Measurements from ENCODE around the gene RAB31. TPM values are rescaled to one million over a fixed set of nuclear protein-coding genes. Genes with fewer than 3 reads are reported as not detected.

RAB31 gene
- total RNA-seq, 1 experiment from 2014 or later, result 9.5 TPM

DNA sequence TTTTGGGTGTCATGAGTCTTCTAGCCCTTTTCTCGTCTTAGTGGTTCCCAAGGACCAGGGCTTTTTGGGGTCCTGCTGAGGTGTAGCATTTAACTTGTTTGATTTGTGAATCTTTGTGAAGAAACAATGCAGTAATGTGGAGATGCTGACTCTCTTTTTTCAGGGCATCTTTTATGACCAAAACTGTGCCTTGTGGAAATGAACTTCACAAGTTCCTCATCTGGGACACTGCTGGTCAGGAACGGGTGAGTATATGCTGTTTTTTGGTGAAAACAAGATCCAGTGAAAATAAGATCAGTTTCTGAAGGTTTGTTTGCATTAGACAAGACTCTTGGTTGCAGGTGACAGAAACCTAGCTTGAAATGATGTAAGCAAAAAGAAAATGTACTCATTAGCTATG, 83.9 kb downstream of the RAB31 start:
- Mint-ChIP-seq H3K9me3 (ENCODE audit: unreplicated experiment) (no peaks in the 10 kb centered on the region), H3K27ac (ENCODE audit: unreplicated experiment) (no peak overlapping the region), H3K4me1 (ENCODE audit: low read depth, unreplicated experiment) (peaks cover 3% of the 10 kb centered on the region), H3K27me3 (ENCODE audit: insufficient read depth, unreplicated experiment) (no peaks in the 10 kb centered on the region), H3K4me3 (ENCODE audit: unreplicated experiment) (no peak overlapping the region), H3K36me3 (ENCODE audit: insufficient read depth, unreplicated experiment) (no peaks in the 10 kb centered on the region)
- H3K4me3 ChIP-seq (ENCODE audit: low read depth, low read length), result no peak overlapping the region
- H3K9me3 ChIP-seq, result no peaks in the 10 kb centered on the region
- ChIA-PET CTCF (no interaction called here), POLR2A (no interaction called here)
- H3K27me3 ChIP-seq (replicated peaks; ENCODE audit: control insufficient read depth, insufficient read depth, low read length), result no peaks in the 10 kb centered on the region
- no TSS peak for BruUV-seq (replicated peaks)
- no peaks in the 10 kb centered on the region for H3K36me3 ChIP-seq (ENCODE audit: control insufficient read depth, insufficient read depth, low read length)
- no peak for DNase-seq
- intact Hi-C loops (cut with micrococcal nuclease; ENCODE audit: unreplicated experiment), result no loop called here
- TF ChIP-seq CTCF (IDR thresholded peaks at IDR 0.05; ENCODE audit: insufficient read depth in 1 of 2, low read depth in 1 of 2, low read length in 1 of 2, severe bottlenecking in 1 of 2, unreplicated experiment in 1 of 2), result no peak
- H3K4me1 ChIP-seq, result no peaks in the 10 kb centered on the region

DNA sequence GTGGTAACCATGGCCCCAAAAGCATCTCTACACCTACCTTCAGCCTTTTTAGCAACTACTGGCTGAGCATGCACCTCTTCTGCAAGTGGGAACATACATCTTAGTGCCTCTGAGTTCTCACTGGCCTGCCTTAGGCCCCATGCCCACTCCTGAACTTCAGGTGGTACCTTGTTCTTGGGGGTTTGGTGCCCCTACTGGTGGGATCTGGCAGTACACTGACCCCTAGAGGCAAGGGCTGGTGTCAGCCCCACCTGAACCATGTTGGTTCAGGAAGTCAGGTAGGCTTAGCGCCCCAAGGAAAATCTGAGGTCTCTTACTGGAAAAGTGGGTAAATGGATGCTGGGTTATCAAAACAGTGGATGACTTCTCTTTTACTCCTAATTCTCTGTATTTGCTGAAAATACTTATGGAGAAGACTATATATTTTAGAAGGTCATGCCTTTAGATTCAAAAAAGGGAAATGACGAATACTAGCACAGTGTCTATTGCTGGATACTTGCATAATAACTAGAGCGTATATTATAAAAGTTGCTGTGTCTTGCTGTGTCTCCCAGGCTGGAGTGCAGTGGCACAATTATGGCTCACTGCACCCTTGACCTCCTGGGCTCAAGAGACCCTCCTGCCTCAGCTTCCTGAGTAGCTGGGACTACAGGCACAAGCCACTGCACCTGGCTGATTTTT, 84.6 kb downstream of the RAB31 start:
- Mint-ChIP-seq H3K27ac (ENCODE audit: unreplicated experiment) (no peak overlapping the region), H3K27me3 (ENCODE audit: insufficient read depth, unreplicated experiment) (no peaks in the 10 kb centered on the region), H3K36me3 (ENCODE audit: insufficient read depth, unreplicated experiment) (no peaks in the 10 kb centered on the region), H3K9me3 (ENCODE audit: unreplicated experiment) (no peaks in the 10 kb centered on the region), H3K4me1 (ENCODE audit: low read depth, unreplicated experiment) (peaks cover 6% of the 10 kb centered on the region), H3K4me3 (ENCODE audit: unreplicated experiment) (no peak overlapping the region)
- Histone ChIP-seq H3K4me3 (ENCODE audit: low read depth, low read length) (no peak overlapping the region), H3K27me3 (replicated peaks; ENCODE audit: control insufficient read depth, insufficient read depth, low read length) (no peaks in the 10 kb centered on the region), H3K9me3 (no peaks in the 10 kb centered on the region), H3K4me1 (no peaks in the 10 kb centered on the region), H3K36me3 (ENCODE audit: control insufficient read depth, insufficient read depth, low read length) (no peaks in the 10 kb centered on the region)
- CTCF ChIA-PET, result no interaction called here
- peak in 1 of 2 experiments; percentile 50 for DNase-seq
- POLR2A ChIA-PET, result no interaction called here
- intact Hi-C loops (cut with micrococcal nuclease; ENCODE audit: unreplicated experiment), result no loop called here
- BruUV-seq (replicated peaks), result no TSS peak
- TF ChIP-seq CTCF (IDR thresholded peaks at IDR 0.05; ENCODE audit: insufficient read depth in 1 of 2, low read depth in 1 of 2, low read length in 1 of 2, severe bottlenecking in 1 of 2, unreplicated experiment in 1 of 2), result peak; percentile 55 to 64

DNA sequence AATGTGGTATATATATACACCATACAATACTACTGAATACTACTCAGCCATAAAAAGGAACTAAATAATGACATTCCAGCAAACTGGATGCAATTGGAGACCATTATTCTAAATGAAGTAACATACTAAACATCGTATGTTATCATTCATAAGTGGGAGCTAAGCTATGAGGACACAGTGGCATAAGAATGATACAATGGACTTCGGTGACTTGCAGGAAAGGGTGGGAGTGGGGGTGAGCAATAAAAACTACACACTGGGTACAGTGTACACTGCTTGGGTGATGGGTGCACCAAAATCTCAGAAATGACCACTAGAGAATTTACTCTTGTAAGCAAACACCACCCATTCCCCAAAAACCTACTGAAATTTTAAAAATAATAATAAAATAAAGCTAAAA, 87.9 kb downstream of the RAB31 start:
- ChIA-PET CTCF (no interaction called here), POLR2A (no interaction called here)
- Histone ChIP-seq H3K27me3 (replicated peaks; ENCODE audit: control insufficient read depth, insufficient read depth, low read length) (no peaks in the 10 kb centered on the region), H3K4me1 (no peaks in the 10 kb centered on the region), H3K36me3 (ENCODE audit: control insufficient read depth, insufficient read depth, low read length) (no peaks in the 10 kb centered on the region), H3K4me3 (ENCODE audit: low read depth, low read length) (no peak overlapping the region), H3K9me3 (no peaks in the 10 kb centered on the region)
- Mint-ChIP-seq H3K36me3 (ENCODE audit: insufficient read depth, unreplicated experiment) (no peaks in the 10 kb centered on the region), H3K4me1 (ENCODE audit: low read depth, unreplicated experiment) (peaks cover 6% of the 10 kb centered on the region), H3K27me3 (ENCODE audit: insufficient read depth, unreplicated experiment) (no peaks in the 10 kb centered on the region), H3K27ac (ENCODE audit: unreplicated experiment) (no peak overlapping the region), H3K9me3 (ENCODE audit: unreplicated experiment) (no peaks in the 10 kb centered on the region), H3K4me3 (ENCODE audit: unreplicated experiment) (no peak overlapping the region)
- DNase-seq, result no peak
- TF ChIP-seq CTCF (IDR thresholded peaks at IDR 0.05; ENCODE audit: insufficient read depth in 1 of 2, low read depth in 1 of 2, low read length in 1 of 2, severe bottlenecking in 1 of 2, unreplicated experiment in 1 of 2), result no peak
- no TSS peak for BruUV-seq (replicated peaks)
- intact Hi-C loops (cut with micrococcal nuclease; ENCODE audit: unreplicated experiment), result no loop called here
